HG03108 (cell line): ENCODE measurements around the gene CAMK2D.
"Not testable (repeated sequence)": the region's sequence is repeated elsewhere in the genome, so short reads cannot be mapped to it uniquely, and the experiment has no call there.

Source experiments
- ATAC-seq: cut with Tn5 transposase; IDR thresholded peaks from one replicate; pipeline ENCODE4 v1.9.1; 2021; ENCODE audit warnings: moderate library complexity; ENCODE audit not compliant: unreplicated experiment

Gene CAMK2D

GRCh38 chr4:113687067-113687718 is 74.3 kb downstream of the CAMK2D start:
- no peak for ATAC-seq

- ATAC-seq = not testable (repeated sequence)
These were observed 76.4 kb downstream of the CAMK2D start for GRCh38 chr4:113685157-113685556.

GRCh38 chr4:113684534-113685091 is 76.9 kb downstream of the CAMK2D start:
- ATAC-seq = no peak

- ATAC-seq = peak; percentile 96
These were observed 78.6 kb downstream of the CAMK2D start for GRCh38 chr4:113682730-113683537.

GRCh38 chr4:113678641-113679040 is 82.9 kb downstream of the CAMK2D start:
- no peak for ATAC-seq

DNA sequence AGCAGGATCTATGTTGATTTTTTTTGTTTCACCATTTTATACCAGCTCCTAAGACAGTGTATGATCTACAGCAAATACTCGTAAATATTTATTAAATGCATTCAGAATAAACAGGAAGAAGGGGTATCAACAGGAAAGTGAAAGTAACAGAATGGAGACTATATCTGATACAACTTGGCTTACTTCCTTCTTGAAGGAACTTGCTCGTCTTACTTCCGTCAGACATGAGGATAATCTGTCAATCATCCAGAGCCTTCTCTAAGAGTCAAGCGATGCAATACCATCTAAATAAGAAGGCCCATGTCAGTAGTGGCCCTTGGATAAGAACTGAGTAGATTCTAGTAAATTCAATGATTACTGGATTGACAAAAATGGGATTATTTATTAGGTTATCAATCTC is 84.2 kb downstream of the CAMK2D start:
- ATAC-seq = no peak

- ATAC-seq = no peak
These were observed 85.5 kb downstream of the CAMK2D start for GRCh38 chr4:113675731-113676697.

DNA sequence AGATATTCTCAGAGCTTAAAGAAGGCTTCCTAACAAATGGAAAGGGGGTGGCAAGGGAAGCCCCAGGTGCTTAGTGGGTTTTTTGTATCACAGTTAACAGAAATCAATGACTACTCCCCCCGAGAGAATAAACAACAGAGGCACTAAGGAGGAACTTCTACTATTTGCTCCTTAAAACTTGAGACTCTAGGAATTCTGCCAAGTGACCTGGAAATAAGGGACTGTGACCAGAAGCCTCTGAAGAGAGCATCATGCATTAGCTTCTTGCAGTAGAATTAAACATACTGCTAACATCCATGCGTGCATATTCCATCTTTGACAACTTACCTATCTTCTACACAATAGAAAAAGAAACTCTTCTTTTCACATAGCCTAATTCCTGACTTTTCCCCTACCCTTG is 86.8 kb downstream of the CAMK2D start:
- no peak for ATAC-seq

DNA sequence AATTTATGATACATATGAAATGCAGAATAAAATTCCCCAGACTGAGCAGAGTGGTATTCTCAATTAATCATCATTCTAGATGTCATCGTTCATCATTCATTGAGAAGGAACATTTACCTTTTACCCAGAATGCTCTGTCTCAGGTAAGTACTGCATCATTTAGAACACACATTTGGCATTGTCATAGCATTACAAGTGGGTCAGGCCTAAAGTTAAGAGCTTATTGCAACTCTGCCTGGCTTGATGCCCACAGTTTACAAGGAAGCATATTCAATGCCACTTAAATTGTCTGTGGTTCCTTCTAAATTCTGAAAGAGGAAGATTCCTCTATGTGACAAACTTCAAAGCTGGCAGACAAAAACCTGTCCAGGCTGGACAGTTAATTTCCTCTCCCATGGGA is 87.3 kb downstream of the CAMK2D start:
- ATAC-seq = no peak

DNA sequence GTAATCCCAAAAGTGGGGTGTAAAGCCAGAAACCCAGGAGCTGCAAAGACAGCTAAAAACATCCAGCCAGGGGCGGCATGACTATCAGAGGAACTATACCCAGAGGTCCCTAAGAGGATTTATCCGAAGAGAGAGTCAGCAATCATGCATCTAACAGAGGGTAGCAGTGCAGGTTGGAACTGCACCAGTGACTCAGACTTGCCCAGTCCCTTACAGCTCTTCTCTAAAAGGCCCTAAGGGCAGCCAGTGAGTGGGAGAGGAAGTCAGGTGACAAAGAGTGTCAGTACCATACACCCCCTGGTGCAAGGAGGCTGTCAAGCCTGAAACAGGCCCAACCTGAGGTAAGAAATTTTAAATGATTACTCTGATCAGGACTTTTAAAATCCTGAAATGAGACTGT is 88.1 kb downstream of the CAMK2D start:
- ATAC-seq = peak; percentile 81

- no peak for ATAC-seq
These were observed 95.0 kb downstream of the CAMK2D start for GRCh38 chr4:113666386-113667114.

DNA sequence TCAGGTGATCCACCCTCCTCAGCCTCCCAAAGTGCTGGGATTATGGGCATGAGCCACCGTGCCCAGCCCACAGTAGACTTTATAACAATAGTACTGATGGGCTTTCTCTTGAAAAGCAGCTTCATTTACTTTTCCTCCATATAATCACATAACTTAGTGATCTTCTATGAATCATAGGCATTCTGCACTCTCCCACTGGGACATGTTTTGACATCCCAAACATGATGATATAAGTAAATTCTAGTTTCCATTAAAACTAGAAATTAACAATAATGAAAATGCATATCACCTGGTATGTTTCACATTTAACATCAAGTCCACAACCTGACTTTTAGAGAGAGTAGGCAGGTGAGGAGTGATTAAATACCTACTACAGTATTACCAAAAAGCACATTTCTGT is 96.5 kb downstream of the CAMK2D start:
- no peak for ATAC-seq

- ATAC-seq = no peak
These were observed 99.0 kb downstream of the CAMK2D start for GRCh38 chr4:113662581-113662980.

GRCh38 chr4:113659127-113659526 is 102.4 kb downstream of the CAMK2D start:
- ATAC-seq = no peak

- ATAC-seq = no peak
These were observed 103.8 kb downstream of the CAMK2D start for GRCh38 chr4:113657586-113658233.

GRCh38 chr4:113653871-113654270 is 107.7 kb downstream of the CAMK2D start:
- no peak for ATAC-seq

GRCh38 chr4:113646442-113646822 is 115.1 kb downstream of the CAMK2D start:
- ATAC-seq = no peak

DNA sequence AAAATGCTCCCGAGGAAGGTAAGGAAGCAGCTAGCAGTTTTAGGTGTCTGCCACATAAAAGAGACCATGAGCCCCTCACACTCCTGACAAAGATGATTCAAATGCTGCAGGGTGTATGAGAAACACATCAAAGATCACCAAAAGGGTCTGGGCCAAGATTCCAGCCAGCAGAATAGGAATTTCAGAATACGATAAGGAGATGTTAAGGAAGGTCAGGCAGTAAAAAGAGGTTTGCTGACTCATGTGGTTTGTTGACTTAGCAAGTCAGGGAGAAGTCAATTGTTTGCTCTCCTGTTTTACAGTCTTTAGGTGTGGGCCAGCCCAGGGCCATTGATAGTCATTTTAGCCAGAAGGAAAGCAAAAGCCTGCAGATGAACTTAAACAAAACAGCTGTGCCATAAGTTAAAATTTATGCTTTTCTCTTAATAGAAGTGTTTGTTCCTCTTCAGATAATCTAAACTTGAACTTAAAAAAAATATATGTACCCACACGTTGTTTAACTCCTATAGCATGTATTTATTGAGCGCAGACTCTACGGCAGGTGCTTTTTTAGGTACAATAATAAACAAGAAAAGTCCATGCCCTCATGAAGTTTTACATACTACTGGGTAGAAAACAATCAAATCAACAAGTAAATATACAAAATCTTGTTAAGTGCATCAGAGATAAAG is 115.6 kb downstream of the CAMK2D start:
- no peak for ATAC-seq

DNA sequence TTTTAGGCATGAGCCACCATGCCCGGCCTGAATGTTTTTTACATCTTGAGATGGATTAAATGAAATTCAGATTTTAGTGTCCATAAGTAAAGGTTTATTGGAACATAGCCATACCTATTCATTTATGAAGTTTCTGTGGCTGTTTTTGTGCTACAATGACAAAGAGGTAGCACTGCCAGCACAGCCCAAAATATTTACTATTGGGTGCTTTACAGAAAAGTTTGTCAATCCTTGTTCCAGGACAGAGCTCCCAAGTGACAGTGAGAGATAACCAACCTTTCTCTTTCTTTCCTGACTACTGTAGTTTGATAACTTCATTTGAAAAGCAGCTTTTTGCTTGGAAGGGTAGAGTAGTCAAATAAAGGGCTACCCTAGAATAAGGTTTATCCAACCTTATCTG is 116.2 kb downstream of the CAMK2D start:
- ATAC-seq = no peak
